SK-N-SH (cell line): ENCODE measurements around the gene RFX5.

ENCODE experiments used
- MXI1 ChIP-seq: IDR thresholded peaks from 2 replicates; pipeline ENCODE4 v1.6.1; 2012; ENCODE audit warnings: mild to moderate bottlenecking, low read depth, low read length, improper control_type of control experiment
- PBX3 ChIP-seq: IDR thresholded peaks from 2 replicates; pipeline ENCODE4; 2012
- POLR2AphosphoS5 ChIP-seq: IDR thresholded peaks from 2 replicates; pipeline ENCODE4 v1.6.1; 2012; ENCODE audit warnings: low read depth, low read length

GRCh38 chr1:151367658-151368392, 20.8 kb upstream of the RFX5 start:
- TF ChIP-seq PBX3 (no peak), POLR2AphosphoS5 (no peak), MXI1 (no peak)
